HG02642 (cell line): ENCODE measurements around the gene TNFRSF4.
"Not testable (repeated sequence)": the region's sequence is repeated elsewhere in the genome, so short reads cannot be mapped to it uniquely, and the experiment has no call there.

ENCODE experiments used
- ATAC-seq: cut with Tn5 transposase; IDR thresholded peaks from one replicate; pipeline ENCODE4 v1.9.1; 2021; ENCODE audit warnings: mild to moderate bottlenecking; ENCODE audit not compliant: unreplicated experiment, poor library complexity

TNFRSF4 gene

GRCh38 chr1:1213345-1214265 lies at the start of gene TNFRSF4:
Gene TNFRSF4 (minus strand): TSS chr1:1214153. CDS start chr1:1214127, 26 bp downstream.
- ATAC-seq: no peak

DNA sequence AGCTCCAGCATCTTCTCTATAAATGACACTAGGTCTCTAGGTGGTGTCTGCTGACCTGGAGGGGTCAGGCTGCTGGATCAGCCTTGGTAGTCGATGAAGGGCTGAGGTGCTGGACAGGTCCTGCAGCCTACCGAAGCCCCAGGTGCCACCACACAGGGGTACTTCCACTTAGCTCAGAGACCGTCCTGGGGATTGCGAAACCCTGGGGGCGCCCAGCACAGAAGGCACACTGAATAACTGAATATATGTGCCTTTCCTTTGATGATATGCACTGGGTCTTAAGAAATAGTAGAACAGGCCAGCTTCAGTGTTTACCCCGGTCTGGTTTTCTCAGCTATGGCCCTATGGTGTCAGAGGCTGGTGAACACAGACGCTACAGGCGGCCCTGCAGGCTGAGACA lies 48.8 kb upstream of the TNFRSF4 start:
- ATAC-seq: no peak

DNA sequence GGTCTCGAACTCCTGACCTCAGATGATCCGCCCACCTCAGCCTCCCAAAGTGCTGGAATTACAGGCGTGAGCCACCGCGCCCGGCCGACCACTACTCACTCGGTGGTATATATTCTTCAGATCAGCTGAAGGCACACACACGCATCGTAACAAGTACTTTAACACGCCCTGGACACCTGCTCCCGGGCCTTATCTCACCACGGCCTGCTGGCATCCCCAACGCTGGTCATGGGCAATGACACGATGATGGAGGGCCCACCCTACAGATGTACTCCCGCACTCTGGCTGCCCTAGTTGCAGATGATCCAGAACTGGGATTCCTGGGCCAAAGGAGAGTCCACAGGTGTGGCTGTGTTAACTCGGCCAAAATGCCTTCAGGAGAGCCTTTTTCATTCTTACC lies 48.1 kb upstream of the TNFRSF4 start:
- no peak for ATAC-seq

GRCh38 chr1:1260843-1261560 lies 47.0 kb upstream of the TNFRSF4 start:
- no peak for ATAC-seq

GRCh38 chr1:1259951-1260600 lies 46.1 kb upstream of the TNFRSF4 start:
- no peak for ATAC-seq

GRCh38 chr1:1259540-1259939 lies 45.6 kb upstream of the TNFRSF4 start:
- no peak for ATAC-seq

GRCh38 chr1:1259119-1259488 lies 45.2 kb upstream of the TNFRSF4 start:
- ATAC-seq: no peak

DNA sequence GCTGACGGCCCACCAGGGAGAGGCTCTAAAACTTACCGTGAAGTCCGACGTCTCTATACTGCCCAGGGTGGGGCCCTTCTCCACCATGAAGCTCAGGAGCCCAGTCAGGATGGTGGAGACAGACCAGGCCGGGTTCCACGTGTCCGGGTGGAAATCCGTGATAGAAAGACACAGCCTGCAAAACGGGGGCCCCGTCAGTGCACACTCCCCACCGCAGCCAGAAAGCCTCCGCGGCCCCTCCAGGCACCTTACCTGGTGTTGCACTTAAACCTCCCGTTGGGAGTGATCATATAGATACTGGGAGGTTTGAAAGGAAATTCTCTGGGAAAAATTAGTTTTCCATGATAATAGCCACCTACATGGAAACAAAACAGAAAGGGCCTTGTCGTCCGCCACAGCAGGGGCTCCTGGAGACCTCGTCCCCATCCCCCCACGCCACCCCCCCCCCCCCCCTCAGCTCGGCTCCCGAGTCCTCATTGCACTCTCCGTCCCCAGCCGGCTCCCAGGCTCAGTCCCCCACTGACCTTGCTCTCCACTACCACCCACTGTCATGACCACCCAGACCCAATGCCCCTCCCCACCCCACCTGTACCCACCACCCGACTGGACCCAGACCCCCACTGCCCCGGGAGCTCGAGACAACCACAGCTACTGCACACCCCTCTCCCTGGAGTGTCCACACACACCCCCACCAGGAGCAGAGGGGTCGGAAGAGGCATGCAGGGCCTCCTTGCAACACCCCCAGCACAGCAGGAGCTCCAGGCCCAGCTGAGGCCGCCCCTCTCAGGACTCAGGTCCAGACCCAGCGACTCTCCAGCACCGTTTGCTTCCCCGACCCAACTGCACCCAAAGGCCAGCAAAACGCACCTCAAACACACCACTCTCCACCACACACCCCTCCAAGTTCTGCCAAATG lies 43.3 kb upstream of the TNFRSF4 start:
- no peak for ATAC-seq

DNA sequence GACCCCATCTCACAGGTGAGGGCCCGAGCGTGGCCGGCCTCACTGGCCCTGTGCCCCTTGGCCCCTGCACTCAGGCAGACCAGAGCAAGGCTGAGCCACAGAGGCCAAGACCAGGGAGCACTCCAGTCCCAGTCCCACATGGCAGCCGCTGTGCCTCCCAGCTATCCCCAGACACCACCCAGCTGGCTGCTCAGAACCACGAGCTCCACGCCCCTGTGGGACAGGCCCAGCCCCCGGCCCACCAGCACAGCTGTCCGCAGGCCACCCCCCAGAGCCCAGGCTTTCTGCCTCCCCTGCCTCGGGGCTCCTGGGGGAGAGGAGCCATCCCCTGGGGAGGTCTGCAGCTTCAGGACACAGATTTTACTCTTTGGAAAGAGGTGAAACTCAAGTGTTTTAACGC lies 41.7 kb upstream of the TNFRSF4 start:
- ATAC-seq: no peak

DNA sequence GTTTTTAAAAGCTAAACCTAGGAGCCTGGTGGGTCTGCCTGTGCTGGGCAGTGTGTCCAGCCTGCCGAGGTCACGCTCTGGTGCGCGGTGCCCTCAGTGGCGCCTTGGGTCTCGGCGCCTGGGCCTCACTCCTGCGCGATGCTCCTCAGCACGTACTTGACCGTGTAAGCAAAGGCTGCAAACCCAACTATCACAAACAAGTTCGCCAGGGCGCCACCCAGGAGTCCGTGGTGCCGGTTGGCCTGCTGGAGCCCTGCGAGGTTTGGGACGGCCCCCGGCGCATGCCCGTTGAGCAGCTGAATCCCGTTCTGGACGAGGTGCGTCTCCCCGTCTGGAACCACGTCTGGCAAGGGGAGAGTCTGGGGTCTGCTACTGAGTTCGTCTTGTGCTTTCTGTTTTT lies 41.1 kb upstream of the TNFRSF4 start:
- ATAC-seq: no peak

- no peak for ATAC-seq
Observed at GRCh38 chr1:1254667-1254998, 40.7 kb upstream of the TNFRSF4 start.

- ATAC-seq: no peak
Observed at GRCh38 chr1:1253972-1254666, 40.2 kb upstream of the TNFRSF4 start.

GRCh38 chr1:1253314-1253713 lies 39.4 kb upstream of the TNFRSF4 start:
- no peak for ATAC-seq

- no peak for ATAC-seq
Observed at GRCh38 chr1:1250786-1251284, 36.9 kb upstream of the TNFRSF4 start.

DNA sequence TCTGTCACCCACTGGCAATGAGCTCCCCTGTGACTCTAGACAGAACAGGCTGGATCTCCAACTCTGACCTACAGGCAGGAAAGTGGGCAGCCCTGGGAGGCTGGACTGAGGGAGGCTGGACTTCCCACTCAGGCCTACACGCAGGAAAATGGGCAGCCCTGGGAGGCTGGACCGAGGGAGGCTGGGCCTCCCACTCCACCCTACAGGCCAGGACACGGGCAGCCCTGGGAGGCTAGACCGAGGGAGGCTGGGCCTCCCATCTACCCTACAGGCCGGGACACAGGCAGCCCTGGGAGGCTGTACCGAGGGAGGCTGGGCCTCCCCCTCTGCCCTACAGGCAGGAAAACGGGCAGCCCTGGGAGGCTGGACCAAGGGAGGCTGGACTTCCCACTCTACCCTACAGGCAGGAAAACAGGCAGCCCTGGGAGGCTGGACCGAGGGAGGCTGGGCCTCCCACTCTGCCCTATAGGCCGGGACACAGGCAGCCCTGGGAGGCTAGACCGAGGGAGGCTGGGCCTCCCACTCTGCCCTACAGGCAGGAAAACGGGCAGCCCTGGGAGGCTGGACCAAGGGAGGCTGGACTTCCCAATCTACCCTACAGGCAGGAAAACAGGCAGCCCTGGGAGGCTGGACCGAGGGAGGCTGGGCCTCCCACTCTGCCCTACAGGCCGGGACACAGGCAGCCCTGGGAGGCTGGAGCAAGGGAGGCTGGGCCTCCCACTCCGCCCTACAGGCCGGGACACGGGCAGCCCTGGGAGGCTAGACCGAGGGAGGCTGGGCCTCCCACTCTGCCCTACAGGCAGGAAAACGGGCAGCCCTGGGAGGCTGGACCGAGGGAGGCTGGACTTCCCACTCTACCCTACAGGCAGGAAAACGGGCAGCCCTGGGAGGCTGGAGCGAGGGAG lies 34.3 kb upstream of the TNFRSF4 start:
- ATAC-seq: not testable (repeated sequence)

DNA sequence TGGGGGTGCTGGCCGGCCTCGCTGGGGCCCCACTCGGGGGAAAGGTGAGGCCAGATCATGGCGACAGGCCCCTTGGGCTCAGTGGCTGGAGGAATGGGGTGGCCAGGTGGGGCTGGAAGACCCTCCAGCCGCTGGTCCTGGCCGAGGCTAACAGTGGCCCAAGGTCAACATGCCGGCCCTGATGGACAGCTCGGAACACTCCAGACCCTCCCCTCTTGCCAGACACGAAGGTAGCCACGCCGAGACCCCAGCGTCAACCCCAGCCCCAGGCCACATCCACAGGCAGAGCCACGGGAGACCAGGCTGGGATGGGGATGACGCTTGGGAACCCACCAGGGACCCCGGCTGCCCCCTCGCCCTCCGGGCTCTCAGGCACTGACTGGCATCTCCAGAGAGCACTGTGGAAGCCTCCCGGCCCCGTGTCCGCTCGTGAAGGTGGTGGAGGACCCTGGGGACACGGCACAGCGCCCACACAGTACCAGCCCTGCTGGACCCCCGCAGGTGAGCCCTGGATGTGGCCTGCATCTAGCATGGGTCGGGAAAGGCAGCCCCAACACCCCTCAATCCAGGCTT lies 33.5 kb upstream of the TNFRSF4 start:
- ATAC-seq: no peak

DNA sequence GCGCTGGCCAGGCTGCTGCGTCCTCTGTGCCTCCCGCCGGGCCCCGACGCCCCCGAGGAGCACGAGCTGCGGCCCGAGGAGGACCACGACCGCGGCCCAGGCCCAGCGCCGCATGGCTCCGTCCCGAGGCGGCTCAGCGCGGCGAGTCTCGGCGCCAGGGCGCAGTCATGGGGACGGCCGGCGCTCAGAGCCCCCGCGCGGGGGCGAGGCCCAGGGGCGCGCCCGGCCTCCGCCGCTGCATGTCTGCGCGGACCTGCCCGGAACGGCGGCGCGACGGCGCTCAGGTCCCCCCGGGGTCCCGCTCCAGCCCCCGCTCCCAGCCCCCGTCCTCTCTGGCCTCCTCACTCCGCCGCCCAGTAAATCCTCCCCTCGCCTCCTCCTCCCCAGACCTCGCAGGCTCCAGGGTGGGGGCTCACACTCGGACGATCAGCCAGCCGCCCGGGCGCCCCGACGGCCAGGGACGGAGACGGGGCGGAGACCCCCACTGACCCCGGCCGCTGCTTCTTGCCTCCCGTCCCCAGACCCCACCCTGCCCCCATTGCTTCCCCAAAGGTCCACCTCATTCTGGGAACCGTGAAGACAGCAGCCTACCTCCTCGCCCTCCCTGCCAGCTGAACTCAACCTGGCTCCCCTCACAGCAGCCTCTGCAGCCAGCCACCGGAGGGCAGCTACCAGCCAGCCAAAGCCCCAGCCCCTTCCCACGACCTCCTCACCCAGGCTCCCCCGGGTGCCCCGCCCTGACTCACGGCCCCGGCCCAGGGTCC lies 32.8 kb upstream of the TNFRSF4 start, which contains the start of gene C1QTNF12:
C1QTNF12 (minus strand) TSS at position 146 of the 764 bp plus-strand sequence; CDS start at position 114, 32 bp downstream.
- no peak for ATAC-seq
